Gastrocnemius medialis (tissue), 4 donors: ENCODE measurements around the gene TPRA1.

Source experiments
- CTCF ChIP-seq, 5 experiments: fragments of 450-650 bp in 3 of 5; fragments of 200-600 bp in 2 of 5; sonication (generic) in 2 of 5; IDR thresholded peaks in 4 of 5; conservative IDR thresholded peaks in 1 of 5; 1 replicate in 4 of 5; 2 replicates in 1 of 5; pipeline ENCODE4 v1.5.1; 2016 to 2019; ENCODE audit warnings: antibody characterized with exemption in 5 of 5, mild to moderate bottlenecking in 3 of 5, moderate library complexity in 3 of 5
- POLR2A ChIP-seq, 2 donors: fragments of 450-650 bp; IDR thresholded peaks; one replicate each; pipeline ENCODE4 v1.6.1; 2017; ENCODE audit warnings: antibody characterized with exemption in 2 of 2, mild to moderate bottlenecking in 2 of 2, moderate library complexity in 2 of 2

GRCh38 chr3:127600749-127601456 lies 10.4 kb upstream of the TPRA1 start:
- no peak for TF ChIP-seq CTCF (IDR thresholded peaks at IDR 0.05 in 4 of 5, conservative IDR thresholded peaks at IDR 0.05 in 1 of 5)
- no peak for TF ChIP-seq POLR2A (IDR thresholded peaks at IDR 0.05)
